GM23338 (cell line): ENCODE results near the gene LONP1.

Experiments
- CREB1 ChIP-seq: fragments of 250-450 bp; sonication (Bioruptor Pico); IDR thresholded peaks from 2 replicates; pipeline ENCODE4 v1.5.0; 2020; ENCODE audit warnings: low read depth, mild to moderate bottlenecking, moderate library complexity
- CTCF ChIP-seq, 2 experiments: fragments of 200-600 bp in 1 of 2; sonication (generic) in 1 of 2; conservative IDR thresholded peaks; 2 replicates each; pipeline versions ENCODE4 v1.5.1 to v1.6.1; 2016 to 2017; ENCODE audit warnings: antibody characterized with exemption in 2 of 2, low read depth in 2 of 2, mild to moderate bottlenecking in 2 of 2, moderate library complexity in 1 of 2
- ETS1 ChIP-seq: IDR thresholded peaks from 2 replicates; pipeline ENCODE4 v1.6.1; 2016; ENCODE audit warnings: antibody characterized with exemption
- EZH2 ChIP-seq: fragments of 200-600 bp; sonication (generic); IDR thresholded peaks from one replicate; pipeline ENCODE4 v1.8.0; 2017; ENCODE audit warnings: antibody characterized with exemption, mild to moderate bottlenecking, low read depth; ENCODE audit not compliant: unreplicated experiment
- EZH2phosphoT487 ChIP-seq: fragments of 200-600 bp; sonication (generic); IDR thresholded peaks from one replicate; pipeline ENCODE4 v1.8.1; 2018; ENCODE audit warnings: antibody characterized with exemption; ENCODE audit not compliant: unreplicated experiment
- NANOG ChIP-seq: IDR thresholded peaks from 2 replicates; pipeline ENCODE4 v1.6.1; 2016; ENCODE audit warnings: antibody characterized with exemption, borderline replicate concordance
- POLR2AphosphoS5 ChIP-seq: IDR thresholded peaks from 2 replicates; pipeline ENCODE4 v1.6.1; 2016; ENCODE audit warnings: antibody characterized with exemption, low read depth
- REST ChIP-seq: IDR thresholded peaks from one replicate; pipeline ENCODE4 v1.6.1; 2018; ENCODE audit warnings: antibody characterized with exemption; ENCODE audit not compliant: unreplicated experiment
- ZNF462 ChIP-seq: fragments of 250-450 bp; sonication (Bioruptor Pico); IDR thresholded peaks from 2 replicates; pipeline ENCODE4 v1.5.0; 2020; ENCODE audit warnings: mild to moderate bottlenecking, moderate library complexity

- TF ChIP-seq CTCF (conservative IDR thresholded peaks at IDR 0.05; ENCODE audit: low read depth in 2 of 2) (no peak), POLR2AphosphoS5 (no peak), ZNF462 (no peak), CREB1 (no peak), EZH2 (no peak), EZH2phosphoT487 (no peak), NANOG (no peak), REST (no peak), ETS1 (no peak)
Measured at GRCh38 chr19:5643060-5643459, 76.9 kb downstream of the LONP1 start.
